Mesodermal cell (in vitro differentiated cells): Measurements from ENCODE around the gene THAP4.
"Not testable (repeated sequence)": the region's sequence is repeated elsewhere in the genome, so short reads cannot be mapped to it uniquely, and the experiment has no call there.

Experiments
- H3K27ac ChIP-seq: 2 replicates; pipeline ENCODE4 v1.7.0; 2013; ENCODE audit warnings: mild to moderate bottlenecking, low read depth, low read length, moderate library complexity; ENCODE audit not compliant: severe bottlenecking
- H3K36me3 ChIP-seq: 2 replicates; pipeline ENCODE4 v1.7.1; 2013; ENCODE audit warnings: mild to moderate bottlenecking, low read length, moderate library complexity; ENCODE audit not compliant: control insufficient read depth, insufficient read depth
- H3K4me1 ChIP-seq: one replicate; pipeline ENCODE4 v1.7.1; 2013; ENCODE audit warnings: mild to moderate bottlenecking, low read length; ENCODE audit not compliant: insufficient read depth, control insufficient read depth, poor library complexity, severe bottlenecking
- H3K4me3 ChIP-seq: 2 replicates; pipeline ENCODE4 v1.7.0; 2013; ENCODE audit warnings: low read length, control low read depth, mild to moderate bottlenecking; ENCODE audit not compliant: insufficient read depth, poor library complexity, severe bottlenecking; ENCODE audit errors: extremely low read depth
- H3K9me3 ChIP-seq: 2 replicates; pipeline ENCODE4 v1.7.1; 2013; ENCODE audit warnings: mild to moderate bottlenecking, low read length, moderate library complexity; ENCODE audit not compliant: control insufficient read depth
- WGBS, 2 experiments: methylation state at CpG; one replicate each; pipeline ENCODE4 v1.1.5; 2013; ENCODE audit warnings: missing lambda C conversion rate in 2 of 2; ENCODE audit not compliant: insufficient coverage in 2 of 2; 5-methylcytosine and 5-hydroxymethylcytosine counted together

THAP4 gene

DNA sequence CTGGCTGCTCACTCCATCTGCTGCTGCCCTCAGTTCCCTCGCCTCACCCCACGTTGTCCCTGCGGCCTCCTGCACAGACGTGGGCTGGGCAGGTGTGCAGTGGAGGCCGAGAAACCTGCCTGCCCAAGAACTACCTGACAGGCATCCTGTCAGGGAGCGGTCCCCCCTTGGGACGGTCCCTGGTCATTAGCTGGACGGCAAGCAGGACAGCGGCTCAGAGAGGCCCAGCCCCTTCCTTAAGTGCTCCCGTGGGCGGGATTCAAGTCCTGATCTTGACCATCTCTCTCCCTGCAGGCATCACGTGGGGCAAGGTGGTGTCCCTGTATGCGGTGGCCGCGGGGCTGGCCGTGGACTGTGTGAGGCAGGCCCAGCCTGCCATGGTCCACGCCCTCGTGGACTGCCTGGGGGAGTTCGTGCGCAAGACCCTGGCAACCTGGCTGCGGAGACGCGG lies 67.1 kb downstream of the THAP4 start:
- 92 to 95% methylated on average over 18 to 20 of the region's 23 CpGs for WGBS, 2 experiments
- H3K4me3 ChIP-seq, result no peak overlapping the region

DNA sequence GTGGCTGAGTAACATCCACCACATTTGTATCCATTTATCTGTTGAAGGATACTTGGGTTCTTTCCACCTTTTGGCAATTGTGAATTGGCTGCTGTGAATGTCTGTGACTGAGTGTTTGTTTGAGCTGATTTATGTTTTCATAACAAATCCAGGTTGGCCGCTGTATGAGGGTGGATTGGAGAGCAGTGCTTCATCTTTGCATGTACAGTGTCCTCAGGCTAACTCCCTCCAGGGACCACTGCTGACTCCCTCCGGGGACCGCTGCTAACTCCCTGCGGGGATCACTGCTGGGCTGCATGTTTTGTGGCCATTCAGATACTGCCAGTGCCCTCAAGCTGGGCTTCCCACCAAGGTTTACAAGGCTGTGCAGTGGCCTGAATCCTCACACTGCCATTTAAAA lies 68.2 kb downstream of the THAP4 start:
- WGBS, 2 experiments, result 96 to 100% methylated on average over 3 of the region's 4 CpGs
- peaks cover 5% of the 10 kb centered on the region for H3K4me1 ChIP-seq
- H3K36me3 ChIP-seq, result peaks cover 50% of the 10 kb centered on the region
- H3K9me3 ChIP-seq, result no peaks in the 10 kb centered on the region
- H3K27ac ChIP-seq, result no peak overlapping the region
- no peak overlapping the region for H3K4me3 ChIP-seq

More for the DNA sequence above, 67.1 kb downstream of the THAP4 start:
- H3K4me1 ChIP-seq, result peaks cover 2% of the 10 kb centered on the region
- H3K9me3 ChIP-seq, result no peaks in the 10 kb centered on the region
- H3K36me3 ChIP-seq, result peaks cover 48% of the 10 kb centered on the region
- H3K27ac ChIP-seq, result no peak overlapping the region

DNA sequence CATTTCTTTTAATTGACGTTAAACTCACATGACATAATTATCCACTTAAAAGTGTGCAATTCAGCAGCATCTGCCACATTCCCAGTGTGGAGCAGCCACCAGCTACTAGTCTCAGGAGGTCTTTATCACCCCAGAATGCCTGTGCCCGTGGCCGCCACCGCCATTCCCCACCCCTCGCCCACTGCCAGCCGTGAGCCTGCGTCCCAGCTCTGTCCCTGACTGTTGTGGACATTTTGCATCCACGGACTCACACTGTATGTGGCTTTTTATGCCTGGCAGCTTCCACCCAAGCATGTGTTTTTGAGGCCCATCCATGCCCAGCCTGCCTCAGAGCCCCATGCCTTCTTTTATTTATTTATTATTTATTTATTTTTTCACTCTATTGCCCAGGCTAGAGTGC lies 69.2 kb downstream of the THAP4 start:
- peaks cover 50% of the 10 kb centered on the region for H3K36me3 ChIP-seq
- H3K4me1 ChIP-seq, result peaks cover 11% of the 10 kb centered on the region
- no peak overlapping the region for H3K4me3 ChIP-seq
- H3K27ac ChIP-seq, result no peak overlapping the region
- whole genome bisulfite sequencing, 2 experiments, result 96% methylated on average over 7 to 8 of the region's 8 CpGs
- no peaks in the 10 kb centered on the region for H3K9me3 ChIP-seq

DNA sequence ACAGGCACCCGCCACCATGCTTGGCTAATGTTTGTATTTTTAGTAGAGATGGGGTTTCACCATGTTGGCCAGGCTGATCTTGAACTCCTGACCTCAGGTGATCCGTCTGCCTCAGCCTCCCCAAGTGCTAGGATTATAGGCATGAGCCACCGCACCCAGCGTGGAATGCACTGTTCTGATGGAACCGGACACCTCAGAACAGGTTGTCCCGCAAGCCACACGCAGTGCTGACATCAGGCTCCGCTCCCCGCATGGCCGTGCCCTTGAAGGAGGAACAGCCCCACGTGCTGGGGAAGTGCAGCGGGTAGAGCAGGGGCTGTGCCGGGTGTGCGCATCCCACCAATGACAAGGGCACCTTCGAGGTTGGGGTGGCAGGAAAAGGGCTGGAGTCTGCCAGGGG lies 69.7 kb downstream of the THAP4 start:
- peaks cover 52% of the 10 kb centered on the region for H3K36me3 ChIP-seq
- H3K4me3 ChIP-seq, H3K27ac ChIP-seq, H3K9me3 ChIP-seq: not testable (repeated sequence)
- peaks cover 11% of the 10 kb centered on the region for H3K4me1 ChIP-seq
- 98 to 99% methylated on average over 9 to 12 of the region's 15 CpGs for WGBS, 2 experiments

DNA sequence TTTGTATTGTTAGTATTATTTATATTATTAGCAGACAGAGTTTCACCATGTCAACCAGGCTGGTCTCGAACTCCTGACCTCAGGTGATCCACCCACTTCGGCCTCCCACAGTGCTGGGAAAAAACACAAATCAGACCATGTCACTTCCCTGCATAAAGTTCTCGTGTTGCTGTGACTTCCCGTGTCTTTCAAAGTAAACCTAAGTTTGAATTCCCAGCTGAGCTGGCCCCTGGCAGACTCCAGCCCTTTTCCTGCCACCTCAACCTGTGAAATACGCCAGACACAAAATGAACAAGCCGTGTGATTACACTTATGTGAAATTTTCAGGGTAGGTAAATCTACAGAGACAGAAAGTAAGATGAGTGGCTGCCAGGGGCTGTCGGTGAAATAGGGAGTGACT lies 70.5 kb downstream of the THAP4 start:
- H3K4me1 ChIP-seq, result peaks cover 17% of the 10 kb centered on the region
- H3K9me3 ChIP-seq, result no peaks in the 10 kb centered on the region
- H3K27ac ChIP-seq, result no peak overlapping the region
- 88 to 92% methylated on average over 3 to 4 of the region's 7 CpGs for WGBS, 2 experiments
- H3K4me3 ChIP-seq, result no peak overlapping the region
- peaks cover 49% of the 10 kb centered on the region for H3K36me3 ChIP-seq

DNA sequence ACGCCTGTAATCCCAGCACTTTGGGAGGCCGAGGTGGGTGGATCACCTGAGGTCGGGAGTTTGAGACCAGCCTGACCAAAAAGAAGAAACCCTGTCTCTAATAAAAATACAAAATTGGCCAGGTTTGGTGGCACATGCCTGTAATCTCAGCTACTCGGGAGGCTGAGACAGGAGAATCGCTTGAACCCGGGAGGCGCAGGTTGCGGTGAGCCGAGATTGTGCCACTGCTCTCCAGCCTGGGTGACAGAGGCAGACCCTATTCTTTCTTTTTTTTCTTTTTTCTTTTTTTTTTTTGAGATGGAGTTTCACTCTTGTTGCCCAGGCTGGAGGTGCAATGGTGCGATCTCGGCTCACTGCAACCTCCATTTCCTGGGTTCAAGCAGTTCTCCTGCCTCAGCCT lies 70.9 kb downstream of the THAP4 start:
- not testable (repeated sequence) for H3K4me3 ChIP-seq
- WGBS, 2 experiments, result 83 to 94% methylated on average over 8 to 9 of the region's 11 CpGs

DNA sequence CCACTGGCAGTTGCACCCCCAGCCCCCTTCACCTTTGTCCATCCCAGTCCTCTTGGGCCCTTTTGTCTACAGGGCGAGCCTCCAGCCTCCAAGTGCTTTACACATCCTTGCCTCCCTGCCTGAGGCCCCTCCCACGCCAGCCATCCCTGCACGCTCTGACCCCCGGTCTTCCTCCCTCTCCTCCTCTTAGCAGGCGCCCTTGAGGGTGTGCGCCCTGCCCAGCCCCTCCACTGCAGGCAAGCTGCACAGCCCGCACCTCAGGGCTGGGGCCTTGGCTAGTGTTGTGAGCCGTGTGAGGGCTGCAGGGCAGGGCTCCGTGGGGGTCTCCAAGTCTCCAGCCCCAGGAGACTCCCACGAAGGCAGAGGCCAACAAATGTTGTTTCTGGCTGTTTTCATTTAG lies 71.5 kb downstream of the THAP4 start:
- 87 to 89% methylated on average over 6 to 10 of the region's 10 CpGs for WGBS, 2 experiments
- H3K27ac ChIP-seq, result no peak overlapping the region

More for the DNA sequence above, 70.9 kb downstream of the THAP4 start:
- Histone ChIP-seq H3K36me3 (peaks cover 46% of the 10 kb centered on the region), H3K4me1 (peaks cover 20% of the 10 kb centered on the region)
- not testable (repeated sequence) for H3K27ac ChIP-seq, H3K9me3 ChIP-seq

DNA sequence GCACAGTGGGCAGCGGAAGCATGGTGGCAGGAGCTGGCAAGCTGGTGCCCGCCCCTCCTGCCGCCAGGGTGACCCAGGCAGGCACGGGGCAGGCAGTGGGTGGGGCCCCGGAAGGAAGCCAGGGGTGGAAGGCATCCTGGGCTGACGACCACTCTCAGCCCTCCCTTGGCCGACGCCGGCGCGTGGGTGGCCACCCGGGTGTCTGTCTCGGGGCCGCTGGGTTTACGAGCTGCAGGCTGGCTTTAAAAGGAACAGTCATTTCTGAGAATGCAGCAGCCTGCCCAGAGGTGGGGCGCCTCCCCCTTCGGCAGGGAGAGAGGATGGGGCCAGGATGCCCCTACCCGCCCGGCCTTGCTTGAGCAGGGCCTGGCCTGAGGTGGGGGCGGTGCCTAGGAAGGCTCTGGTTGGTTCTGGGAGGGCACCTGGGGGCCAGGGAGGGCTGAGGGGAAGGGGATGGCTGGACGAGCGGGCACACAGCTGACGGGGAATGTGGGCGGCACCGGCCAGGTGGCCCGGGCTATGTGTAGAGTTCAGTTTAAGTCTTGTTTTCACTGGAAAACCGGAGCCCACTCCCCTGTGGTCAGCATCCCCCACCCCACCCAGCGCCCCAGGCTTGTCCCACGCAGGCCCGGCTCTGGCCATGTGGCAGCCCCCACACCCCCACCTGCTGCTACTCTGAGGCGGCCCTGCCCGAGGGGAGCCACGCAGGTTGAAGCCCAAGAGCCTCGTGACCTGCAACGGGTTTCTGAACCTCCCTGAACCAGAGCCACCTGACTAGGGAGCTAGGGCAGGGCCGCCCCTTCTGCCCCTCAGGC lies 72.2 kb downstream of the THAP4 start:
- no peaks in the 10 kb centered on the region for H3K9me3 ChIP-seq
- peaks cover 46% of the 10 kb centered on the region for H3K36me3 ChIP-seq
- H3K4me1 ChIP-seq, result peaks cover 27% of the 10 kb centered on the region
- 91 to 92% methylated on average over 25 to 26 of the region's 36 CpGs for WGBS, 2 experiments
- no peak overlapping the region for H3K27ac ChIP-seq
- H3K4me3 ChIP-seq, result no peak overlapping the region

More for the DNA sequence above, 71.5 kb downstream of the THAP4 start:
- Histone ChIP-seq H3K9me3 (no peaks in the 10 kb centered on the region), H3K4me1 (peaks cover 26% of the 10 kb centered on the region), H3K4me3 (no peak overlapping the region), H3K36me3 (peaks cover 46% of the 10 kb centered on the region)

DNA sequence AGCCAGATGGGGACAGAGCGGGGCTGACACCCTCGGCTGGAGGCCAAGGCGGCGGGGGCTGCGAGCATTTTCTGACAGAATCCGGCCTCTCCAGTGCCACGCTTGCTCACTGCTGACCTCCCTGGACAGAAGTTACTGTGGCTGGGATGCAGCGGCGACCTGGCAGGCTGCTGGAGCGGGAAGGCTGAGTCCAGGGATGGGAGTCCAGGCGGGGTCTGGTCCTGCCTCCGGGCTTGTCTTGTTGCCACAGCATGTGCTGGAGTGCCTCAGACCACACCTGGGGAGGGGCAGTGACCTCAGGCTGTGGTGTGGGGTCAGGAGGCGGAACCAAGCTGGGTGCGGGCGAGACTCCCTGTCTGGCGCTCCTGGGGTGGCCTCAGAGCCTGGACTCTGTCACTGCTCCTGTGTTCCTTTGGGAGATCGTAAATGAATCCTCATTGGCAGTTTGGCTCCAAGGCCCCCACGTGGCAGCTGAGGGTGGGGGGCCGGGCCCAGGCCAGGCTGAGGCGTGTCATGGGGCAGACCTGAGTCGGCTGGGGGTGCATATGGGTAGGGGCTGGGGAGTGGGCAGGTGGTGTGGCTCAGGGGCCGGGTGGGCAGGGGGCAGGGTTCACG lies 72.9 kb downstream of the THAP4 start:
- peaks cover 40% of the 10 kb centered on the region for H3K36me3 ChIP-seq
- no peak overlapping the region for H3K27ac ChIP-seq
- peaks cover 27% of the 10 kb centered on the region for H3K4me1 ChIP-seq
- no peak overlapping the region for H3K4me3 ChIP-seq
- 93 to 96% methylated on average over 16 to 19 of the region's 23 CpGs for WGBS, 2 experiments
- H3K9me3 ChIP-seq, result no peaks in the 10 kb centered on the region

DNA sequence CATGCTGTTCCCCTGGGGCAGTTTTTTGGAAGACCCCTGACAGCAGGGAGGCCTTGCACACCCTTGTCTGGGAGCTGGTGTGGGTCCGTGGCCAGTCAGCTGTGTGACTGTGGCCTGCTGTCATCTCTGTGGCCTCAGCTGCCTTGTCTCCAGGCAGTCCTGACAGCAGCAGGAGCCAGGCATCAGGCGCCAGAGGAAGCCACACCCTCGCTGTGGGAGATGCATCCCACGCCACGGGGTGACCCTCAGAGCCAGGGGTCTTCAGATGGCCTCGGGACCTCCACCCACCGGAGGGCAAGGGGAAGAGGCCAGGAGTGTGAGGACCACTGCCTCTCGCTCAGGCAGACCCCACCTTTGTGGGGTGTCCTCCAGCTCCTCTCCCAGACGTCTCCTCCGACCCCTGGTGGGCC lies 73.4 kb downstream of the THAP4 start:
- H3K4me1 ChIP-seq, result peaks cover 27% of the 10 kb centered on the region
- no peak overlapping the region for H3K27ac ChIP-seq

DNA sequence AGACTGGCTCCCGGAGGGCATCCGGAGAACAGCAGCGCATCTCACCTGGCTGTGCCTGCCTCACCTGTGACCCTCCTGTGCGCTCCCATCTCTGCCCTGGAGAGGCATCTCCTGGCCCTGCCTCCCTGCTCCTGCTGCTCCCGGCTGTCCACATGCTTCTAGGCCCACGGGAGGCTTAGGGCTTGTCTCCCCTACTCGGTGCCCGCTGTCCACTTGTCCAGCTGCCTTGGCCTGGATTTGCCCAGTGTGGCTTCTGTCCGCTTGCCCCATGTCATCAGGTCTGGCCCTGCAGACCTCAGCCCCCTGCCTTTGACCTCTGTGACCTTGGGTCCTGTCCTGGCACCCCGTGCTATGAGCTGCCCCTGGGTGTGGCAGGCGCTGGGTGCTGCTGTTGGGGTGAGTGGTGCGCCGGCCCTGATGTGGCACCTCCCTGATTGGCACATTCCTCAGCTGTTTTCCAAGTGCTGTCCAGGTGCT lies 73.9 kb downstream of the THAP4 start:
- Histone ChIP-seq H3K4me1 (peaks cover 30% of the 10 kb centered on the region), H3K9me3 (no peaks in the 10 kb centered on the region), H3K27ac (no peak overlapping the region), H3K36me3 (peaks cover 30% of the 10 kb centered on the region), H3K4me3 (no peak overlapping the region)
- WGBS, 2 experiments, result 90 to 94% methylated on average over 13 of the region's 13 CpGs

More for the DNA sequence above, 73.4 kb downstream of the THAP4 start:
- Histone ChIP-seq H3K4me3 (no peak overlapping the region), H3K9me3 (no peaks in the 10 kb centered on the region), H3K36me3 (peaks cover 35% of the 10 kb centered on the region)
- WGBS, 2 experiments, result 93% methylated on average over 8 to 10 of the region's 10 CpGs
